Hematopoietic multipotent progenitor cell (in vitro differentiated cells): ENCODE data around the gene LRRC4C. TPM values are rescaled to one million over a fixed set of nuclear protein-coding genes. Genes with fewer than 3 reads are reported as not detected.
"Not testable (repeated sequence)": the region's sequence is repeated elsewhere in the genome, so short reads cannot be mapped to it uniquely, and the experiment has no call there.

Experiments
- DNase-seq, 3 donors: peaks; one replicate each; pipeline ENCODE4 v3.0.0-alpha.2; 2011 to 2015; ENCODE audit warnings: low read depth in 2 of 3, low spot score in 2 of 3
- total RNA-seq: library from RNA; depleted of rRNA; stranded (reverse); fragments of >200 nt; gene quantifications from one replicate; pipeline ENCODE4 v1.2.3, GENCODE V29; 2012

Gene LRRC4C
- total RNA-seq, 1 donor, result 1.9 TPM

- DNase-seq, result no peak
Measured at GRCh38 chr11:40894501-40894900, 565.0 kb downstream of the LRRC4C start.

GRCh38 chr11:40885250-40885954 lies 574.0 kb downstream of the LRRC4C start:
- no peak for DNase-seq

GRCh38 chr11:40882301-40882700 lies 577.2 kb downstream of the LRRC4C start:
- no peak for DNase-seq

GRCh38 chr11:40879911-40880310 lies 579.5 kb downstream of the LRRC4C start:
- DNase-seq, result no peak

GRCh38 chr11:40877981-40878380 lies 581.5 kb downstream of the LRRC4C start:
- DNase-seq, result no peak

GRCh38 chr11:40877256-40877655 lies 582.2 kb downstream of the LRRC4C start:
- DNase-seq, result no peak

GRCh38 chr11:40867991-40868632 lies 591.3 kb downstream of the LRRC4C start:
- DNase-seq, result no peak

- DNase-seq, result not testable (repeated sequence)
Measured at GRCh38 chr11:40857754-40858153, 601.7 kb downstream of the LRRC4C start.

GRCh38 chr11:40842750-40843339 lies 616.6 kb downstream of the LRRC4C start:
- DNase-seq, result no peak

- no peak for DNase-seq
Measured at GRCh38 chr11:40841231-40841630, 618.2 kb downstream of the LRRC4C start.

GRCh38 chr11:40838181-40838683 lies 621.2 kb downstream of the LRRC4C start:
- no peak for DNase-seq

GRCh38 chr11:40827116-40827515 lies 632.3 kb downstream of the LRRC4C start:
- DNase-seq, result no peak

- DNase-seq, result no peak
Measured at GRCh38 chr11:40826601-40827000, 632.9 kb downstream of the LRRC4C start.

GRCh38 chr11:40825201-40825834 lies 634.1 kb downstream of the LRRC4C start:
- no peak for DNase-seq

GRCh38 chr11:40819230-40819629 lies 640.2 kb downstream of the LRRC4C start:
- DNase-seq, result no peak

GRCh38 chr11:40816976-40817375 lies 642.5 kb downstream of the LRRC4C start:
- DNase-seq, result no peak

- DNase-seq, result no peak
Measured at GRCh38 chr11:40797981-40798380, 661.5 kb downstream of the LRRC4C start.

- no peak for DNase-seq
Measured at GRCh38 chr11:40787224-40787623, 672.2 kb downstream of the LRRC4C start.

- DNase-seq, result no peak
Measured at GRCh38 chr11:40763046-40763445, 696.4 kb downstream of the LRRC4C start.

GRCh38 chr11:40759341-40759740 lies 700.1 kb downstream of the LRRC4C start:
- no peak for DNase-seq

- DNase-seq, result no peak
Measured at GRCh38 chr11:40754297-40754696, 705.2 kb downstream of the LRRC4C start.
